ENCODE results near the gene NAV1. TPM values are rescaled to one million over a fixed set of nuclear protein-coding genes. Genes with fewer than 3 reads are reported as not detected.

Gene NAV1
- total and polyA plus RNA-seq, 11 donors: 30.5 to 107 (median 73.4) TPM

GRCh38 chr1:201582705-201583442 lies 43.9 kb downstream of the NAV1 start:
- H3K27ac ChIP-seq: peak overlapping the region in 2 of 12 donors; percentile 20 to 46
- intact Hi-C loops (cut with DNase I): loop anchor here in 1 of 10 donors (5.0 kb wide), 1 partner anchor 51 kb away; no protein-coding TSS in a partner anchor
- TF ChIP-seq CTCF (IDR thresholded peaks at IDR 0.05) (no peak), POLR2A (IDR thresholded peaks at IDR 0.05) (no peak)
- H3K4me3 ChIP-seq: no peak overlapping the region
- peaks cover 0 to 6% (median 0%) of the 10 kb centered on the region in 9 donors for H3K36me3 ChIP-seq
- ATAC-seq (peak in 3 of 4 donors; percentile 9 to 43 (median 23)), DNase-seq (peak in 3 of 5 donors; percentile 27 to 52 (median 43))
- peaks cover 0 to 2% (median 0%) of the 10 kb centered on the region in 12 donors for H3K9me3 ChIP-seq
- peaks cover 0 to 39% (median 22%) of the 10 kb centered on the region in 12 donors for H3K4me1 ChIP-seq
- no peaks in the 10 kb centered on the region for H3K27me3 ChIP-seq
- 84 to 91% (median 90%) methylated on average over 9 to 14 of the region's 14 CpGs for WGBS, 4 donors

- ATAC-seq (peak in 1 of 4 donors; percentile 20), DNase-seq (no peak)
- WGBS, 4 donors: 73 to 81% (median 75%) methylated on average over 3 of the region's 3 CpGs
- peaks cover 0 to 6% (median 0%) of the 10 kb centered on the region in 9 donors for H3K36me3 ChIP-seq
- no peaks in the 10 kb centered on the region for H3K9me3 ChIP-seq
- peaks cover 0 to 39% (median 22%) of the 10 kb centered on the region in 12 donors for H3K4me1 ChIP-seq
- no peaks in the 10 kb centered on the region for H3K27me3 ChIP-seq
- H3K4me3 ChIP-seq: no peak overlapping the region
- TF ChIP-seq POLR2A (IDR thresholded peaks at IDR 0.05) (no peak), CTCF (IDR thresholded peaks at IDR 0.05) (no peak)
- intact Hi-C loops (cut with DNase I): loop anchor here in 1 of 10 donors (5.0 kb wide), 1 partner anchor 51 kb away; no protein-coding TSS in a partner anchor
- H3K27ac ChIP-seq: no peak overlapping the region
Measured at GRCh38 chr1:201583663-201584062, 44.7 kb downstream of the NAV1 start.

DNA sequence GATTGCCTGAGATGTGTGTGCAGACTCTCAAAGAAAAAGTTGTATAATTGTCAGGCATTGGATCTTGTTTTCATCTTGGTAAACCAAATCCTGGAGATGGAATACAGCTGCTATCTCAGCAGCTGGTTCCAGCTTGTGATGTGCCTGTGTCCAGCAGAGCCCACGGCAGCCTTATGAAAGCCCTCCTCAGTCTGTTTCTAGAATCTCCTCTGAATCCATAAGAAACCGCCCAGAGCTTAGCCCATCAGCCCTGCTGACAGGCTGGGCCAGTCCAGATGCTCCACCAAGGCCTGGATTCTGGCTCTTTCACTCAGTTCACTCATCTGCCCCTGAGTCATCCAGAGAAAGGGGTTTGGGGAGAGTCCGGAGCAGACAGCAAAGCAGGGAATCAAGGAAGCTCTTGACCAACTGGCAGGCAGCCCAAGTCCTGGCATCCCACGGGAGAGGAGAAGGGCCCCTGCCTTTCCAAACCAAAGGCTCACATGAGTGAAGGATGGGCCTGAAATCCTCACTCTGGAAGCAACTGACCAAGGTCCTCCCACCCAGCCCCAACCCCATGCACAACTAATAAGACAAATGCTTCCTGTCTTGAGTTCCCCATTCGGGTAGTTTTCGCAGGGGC lies 45.7 kb downstream of the NAV1 start:
- ATAC-seq: peak; percentile 61 to 91 (median 90)
- WGBS, 4 donors: 64 to 80% (median 68%) methylated on average over 5 to 6 of the region's 6 CpGs
- Histone ChIP-seq H3K4me1 (peaks cover 0 to 39% (median 22%) of the 10 kb centered on the region in 12 donors), H3K36me3 (peaks cover 0 to 16% (median 0%) of the 10 kb centered on the region in 9 donors), H3K9me3 (no peaks in the 10 kb centered on the region), H3K27me3 (no peaks in the 10 kb centered on the region), H3K27ac (peak overlapping the region in 5 of 12 donors; percentile 1 to 47 (median 40)), H3K4me3 (no peak overlapping the region)
- peak; percentile 35 to 79 (median 71) for DNase-seq
- intact Hi-C loops (cut with DNase I): loop anchor here in 1 of 10 donors (5.0 kb wide), 1 partner anchor 52 kb away; no protein-coding TSS in a partner anchor
- TF ChIP-seq POLR2A (IDR thresholded peaks at IDR 0.05) (no peak), CTCF (IDR thresholded peaks at IDR 0.05) (no peak)

GRCh38 chr1:201585093-201585483 lies 46.2 kb downstream of the NAV1 start:
- H3K4me1 ChIP-seq: peaks cover 0 to 39% (median 22%) of the 10 kb centered on the region in 12 donors
- peak in 1 of 4 donors; percentile 11 for ATAC-seq
- peak overlapping the region in 5 of 12 donors; percentile 1 to 47 (median 40) for H3K27ac ChIP-seq
- H3K4me3 ChIP-seq: no peak overlapping the region
- peaks cover 0 to 19% (median 0%) of the 10 kb centered on the region in 9 donors for H3K36me3 ChIP-seq
- TF ChIP-seq POLR2A (IDR thresholded peaks at IDR 0.05) (no peak), CTCF (IDR thresholded peaks at IDR 0.05) (no peak)
- intact Hi-C loops (cut with DNase I): no loop called here
- DNase-seq: no peak
- H3K9me3 ChIP-seq: no peaks in the 10 kb centered on the region
- WGBS, 4 donors: 77 to 81% (median 80%) methylated on average over 3 of the region's 3 CpGs
- H3K27me3 ChIP-seq: no peaks in the 10 kb centered on the region

All from heart left ventricle (tissue), 16 donors.